ENCODE data around the gene ATP6AP1. TPM values are rescaled to one million over a fixed set of nuclear protein-coding genes. Genes with fewer than 3 reads are reported as not detected.

ATP6AP1 gene
- polyA plus RNA-seq, 1 donor (not counting 4 experiments of a cell fraction or from before 2014, with no cell fraction given): 42.4 TPM

- no peak for DNase-seq (ENCODE audit: low read depth, low spot score)
- peaks cover 8% of the 10 kb centered on the region for H3K79me2 ChIP-seq (ENCODE audit: control insufficient read depth, insufficient read depth, low read length)
- peaks cover 6% of the 10 kb centered on the region for H3K4me1 ChIP-seq (ENCODE audit: control insufficient read depth, extremely low read depth, insufficient read depth, low read length)
- dilution Hi-C loops (cut with MboI; ENCODE audit: extremely low pct_ligation_motif_present, low sequenced_read_pairs): no loop called here
- no peak overlapping the region for H3K4me3 ChIP-seq (ENCODE audit: control insufficient read depth in 2 of 3, extremely low read depth in 1 of 3, insufficient read depth in 2 of 3, low read depth in 1 of 3, low read length in 3 of 3)
- H3K36me3 ChIP-seq (ENCODE audit: control insufficient read depth in 2 of 2, extremely low read depth in 1 of 2, insufficient read depth in 2 of 2, low read length in 2 of 2): peaks cover 5 to 8% of the 10 kb centered on the region in 2 experiments
- no peaks in the 10 kb centered on the region for H3K9me3 ChIP-seq (ENCODE audit: control insufficient read depth, low read depth, low read length)
- no peaks in the 10 kb centered on the region for H3K27me3 ChIP-seq (ENCODE audit: control insufficient read depth, extremely low read depth, insufficient read depth, low read length)
- H3K27ac ChIP-seq (ENCODE audit: control insufficient read depth, insufficient read depth, low read length): no peak overlapping the region
- no peak overlapping the region for H3K4me2 ChIP-seq (ENCODE audit: control insufficient read depth, extremely low read depth, insufficient read depth, low read depth, low read length)
- H3K9ac ChIP-seq (ENCODE audit: control insufficient read depth, extremely low read depth, insufficient read depth, low read length): no peak overlapping the region
- no peaks in the 10 kb centered on the region for H3K9me1 ChIP-seq (ENCODE audit: control insufficient read depth, extremely low read depth, insufficient read depth, low read length)
- H2AFZ ChIP-seq (ENCODE audit: control insufficient read depth, low read length): no peak overlapping the region
- H4K20me1 ChIP-seq (ENCODE audit: control insufficient read depth, extremely low read depth, insufficient read depth, low read length): no peaks in the 10 kb centered on the region
- TF ChIP-seq EZH2 (IDR thresholded peaks at IDR 0.05; ENCODE audit: low read length): no peak
- no peak for TF ChIP-seq CTCF (optimal IDR thresholded peaks at IDR 0.05 in 1 of 3, IDR thresholded peaks at IDR 0.05 in 1 of 3, conservative IDR thresholded peaks at IDR 0.05 in 1 of 3; ENCODE audit: extremely low read depth in 1 of 3, insufficient read depth in 2 of 3, low read length in 3 of 3)
- no peak for FAIRE-seq
Measured at GRCh38 chrX:154483325-154483724, 54.8 kb downstream of the ATP6AP1 start.

- Histone ChIP-seq H3K27ac (ENCODE audit: control insufficient read depth, insufficient read depth, low read length) (no peak overlapping the region), H3K9me3 (ENCODE audit: control insufficient read depth, low read depth, low read length) (no peaks in the 10 kb centered on the region), H4K20me1 (ENCODE audit: control insufficient read depth, extremely low read depth, insufficient read depth, low read length) (no peaks in the 10 kb centered on the region), H3K27me3 (ENCODE audit: control insufficient read depth, extremely low read depth, insufficient read depth, low read length) (no peaks in the 10 kb centered on the region), H3K4me1 (ENCODE audit: control insufficient read depth, extremely low read depth, insufficient read depth, low read length) (peaks cover 11% of the 10 kb centered on the region), H2AFZ (ENCODE audit: control insufficient read depth, low read length) (no peak overlapping the region), H3K36me3 (ENCODE audit: control insufficient read depth in 2 of 2, extremely low read depth in 1 of 2, insufficient read depth in 2 of 2, low read length in 2 of 2) (peaks cover 5 to 8% of the 10 kb centered on the region in 2 experiments), H3K9me1 (ENCODE audit: control insufficient read depth, extremely low read depth, insufficient read depth, low read length) (no peaks in the 10 kb centered on the region), H3K4me2 (ENCODE audit: control insufficient read depth, extremely low read depth, insufficient read depth, low read depth, low read length) (no peak overlapping the region), H3K9ac (ENCODE audit: control insufficient read depth, extremely low read depth, insufficient read depth, low read length) (no peak overlapping the region), H3K79me2 (ENCODE audit: control insufficient read depth, insufficient read depth, low read length) (peaks cover 9% of the 10 kb centered on the region), H3K4me3 (ENCODE audit: control insufficient read depth in 2 of 3, extremely low read depth in 1 of 3, insufficient read depth in 2 of 3, low read depth in 1 of 3, low read length in 3 of 3) (no peak overlapping the region)
- no peak for TF ChIP-seq EZH2 (IDR thresholded peaks at IDR 0.05; ENCODE audit: low read length)
- no peak for FAIRE-seq
- no peak for DNase-seq (ENCODE audit: low read depth, low spot score)
- dilution Hi-C loops (cut with MboI; ENCODE audit: extremely low pct_ligation_motif_present, low sequenced_read_pairs): no loop called here
Measured at GRCh38 chrX:154484255-154485149, 56.0 kb downstream of the ATP6AP1 start.

Data from keratinocyte (primary cell).